Lower leg skin (tissue), 3 donors: ENCODE data around the gene CACNG3.

Experiments used
- POLR2A ChIP-seq, 2 donors: fragments of 450-650 bp; IDR thresholded peaks; one replicate each; pipeline ENCODE4 v1.6.1; 2016 to 2017; ENCODE audit warnings: antibody characterized with exemption in 2 of 2, mild to moderate bottlenecking in 1 of 2, moderate library complexity in 1 of 2
- TF ChIP-seq, protein P1 (sequence below), 3 donors: fragments of 450-650 bp; IDR thresholded peaks; one replicate each; pipeline ENCODE4 v1.5.1; 2016; ENCODE audit warnings: antibody characterized with exemption in 3 of 3, mild to moderate bottlenecking in 3 of 3, moderate library complexity in 2 of 3

DNA sequence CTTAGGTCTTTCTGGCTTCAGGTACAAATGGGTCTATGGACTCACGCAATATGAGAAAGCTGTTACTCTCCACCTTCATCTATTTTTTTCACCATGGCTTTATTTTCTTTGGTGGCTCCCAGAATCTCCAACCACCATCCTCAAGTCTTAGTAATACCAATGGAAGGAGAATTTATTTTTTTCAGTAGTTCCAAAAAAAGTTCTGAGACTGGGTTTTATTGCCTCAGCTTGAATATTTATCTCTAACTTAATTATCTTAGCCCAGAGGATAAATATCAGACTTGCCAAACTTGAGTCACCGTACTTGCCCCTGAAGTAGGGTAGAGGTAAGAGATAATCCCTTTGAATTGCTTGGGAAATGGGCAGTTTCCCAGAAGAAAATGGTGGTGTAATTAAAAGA lies 23.2 kb upstream of the CACNG3 start:
- no peak for TF ChIP-seq POLR2A (IDR thresholded peaks at IDR 0.05)
- TF ChIP-seq, protein P1, sequence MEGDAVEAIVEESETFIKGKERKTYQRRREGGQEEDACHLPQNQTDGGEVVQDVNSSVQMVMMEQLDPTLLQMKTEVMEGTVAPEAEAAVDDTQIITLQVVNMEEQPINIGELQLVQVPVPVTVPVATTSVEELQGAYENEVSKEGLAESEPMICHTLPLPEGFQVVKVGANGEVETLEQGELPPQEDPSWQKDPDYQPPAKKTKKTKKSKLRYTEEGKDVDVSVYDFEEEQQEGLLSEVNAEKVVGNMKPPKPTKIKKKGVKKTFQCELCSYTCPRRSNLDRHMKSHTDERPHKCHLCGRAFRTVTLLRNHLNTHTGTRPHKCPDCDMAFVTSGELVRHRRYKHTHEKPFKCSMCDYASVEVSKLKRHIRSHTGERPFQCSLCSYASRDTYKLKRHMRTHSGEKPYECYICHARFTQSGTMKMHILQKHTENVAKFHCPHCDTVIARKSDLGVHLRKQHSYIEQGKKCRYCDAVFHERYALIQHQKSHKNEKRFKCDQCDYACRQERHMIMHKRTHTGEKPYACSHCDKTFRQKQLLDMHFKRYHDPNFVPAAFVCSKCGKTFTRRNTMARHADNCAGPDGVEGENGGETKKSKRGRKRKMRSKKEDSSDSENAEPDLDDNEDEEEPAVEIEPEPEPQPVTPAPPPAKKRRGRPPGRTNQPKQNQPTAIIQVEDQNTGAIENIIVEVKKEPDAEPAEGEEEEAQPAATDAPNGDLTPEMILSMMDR (IDR thresholded peaks at IDR 0.05): no peak
